DMS 273 (cell line): Measurements from ENCODE around the gene FLCN.
"Not testable (repeated sequence)": the region's sequence is repeated elsewhere in the genome, so short reads cannot be mapped to it uniquely, and the experiment has no call there.

Source experiments
- DNase-seq: peaks from one replicate; lab custom pipeline; 2025; ENCODE audit not compliant: unreplicated experiment; lab: John Stamatoyannopoulos, UW

FLCN gene

GRCh38 chr17:17237026-17237799 is at the start of gene FLCN:
FLCN (minus strand) TSS chr17:17237168; CDS start chr17:17228137, 9,031 bp downstream.
- peak; percentile 90 for DNase-seq

- no peak for DNase-seq
These were observed 49.0 kb upstream of the FLCN start for GRCh38 chr17:17285951-17286350.

GRCh38 chr17:17280613-17281549 is 43.9 kb upstream of the FLCN start, which contains the start of gene COPS3:
COPS3 (minus strand) TSS chr17:17281246; CDS start chr17:17281186, 60 bp downstream.
- peak; percentile 98 for DNase-seq

DNA sequence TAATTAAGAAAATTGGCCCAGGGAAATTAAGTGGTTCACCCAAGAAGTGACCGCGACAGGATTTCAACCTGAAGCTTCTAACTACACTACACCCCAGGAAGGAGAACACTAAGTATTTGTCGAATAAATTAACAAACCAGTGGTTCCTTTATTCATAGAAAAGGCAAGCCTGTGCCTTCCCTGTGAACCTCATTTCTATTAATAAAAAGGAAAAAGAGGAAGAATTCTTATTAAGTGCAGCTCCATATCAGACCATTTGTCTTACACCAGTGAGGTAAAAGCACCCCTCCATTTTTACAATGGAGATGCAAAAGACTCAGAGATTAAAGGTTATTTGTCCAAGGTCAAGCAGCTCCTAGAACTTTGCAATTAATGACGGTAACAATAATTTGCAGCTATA is 42.3 kb upstream of the FLCN start:
- DNase-seq: no peak

- not testable (repeated sequence) for DNase-seq
These were observed 40.5 kb upstream of the FLCN start for GRCh38 chr17:17277431-17277830.

- DNase-seq: no peak
These were observed 39.0 kb upstream of the FLCN start for GRCh38 chr17:17275971-17276370.

DNA sequence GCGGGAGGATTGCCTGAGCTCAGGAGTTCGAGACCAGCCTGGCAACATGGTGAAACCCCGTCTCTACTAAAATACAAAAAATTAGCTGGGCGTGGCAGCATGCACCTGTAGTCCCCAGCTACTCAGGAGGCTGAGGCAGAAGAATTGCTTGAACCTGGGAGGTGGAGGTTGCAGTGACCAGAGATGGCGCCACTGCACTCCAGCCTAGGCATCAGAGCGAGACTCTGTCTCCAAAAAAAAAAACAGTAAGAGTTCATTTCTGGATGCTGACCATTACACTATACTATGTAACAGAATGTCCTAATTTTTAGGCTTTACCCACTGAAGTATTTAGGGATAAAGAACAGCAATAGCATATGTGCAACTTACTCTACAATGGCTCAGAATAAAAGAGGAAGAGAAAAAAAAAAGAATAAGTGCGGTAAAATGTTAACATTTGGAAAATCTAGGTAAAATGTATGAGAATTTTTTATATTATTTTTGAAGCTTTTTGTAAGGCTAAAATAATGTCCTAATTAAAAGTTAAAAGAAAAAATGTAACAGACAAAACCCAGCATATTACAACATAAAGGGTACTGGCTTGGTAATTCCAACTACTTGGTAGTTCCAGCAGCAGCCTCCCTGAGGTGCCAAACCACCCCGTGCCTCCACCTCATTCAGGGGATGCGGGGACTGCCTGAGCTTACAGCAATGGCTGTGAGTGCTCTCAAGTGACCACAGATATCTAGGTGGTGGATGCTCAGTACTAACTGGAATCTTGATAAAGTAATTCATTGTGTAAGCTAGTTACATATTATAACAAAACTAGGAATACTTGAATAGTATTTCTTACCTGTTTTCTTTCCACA is 33.2 kb upstream of the FLCN start:
- no peak for DNase-seq

DNA sequence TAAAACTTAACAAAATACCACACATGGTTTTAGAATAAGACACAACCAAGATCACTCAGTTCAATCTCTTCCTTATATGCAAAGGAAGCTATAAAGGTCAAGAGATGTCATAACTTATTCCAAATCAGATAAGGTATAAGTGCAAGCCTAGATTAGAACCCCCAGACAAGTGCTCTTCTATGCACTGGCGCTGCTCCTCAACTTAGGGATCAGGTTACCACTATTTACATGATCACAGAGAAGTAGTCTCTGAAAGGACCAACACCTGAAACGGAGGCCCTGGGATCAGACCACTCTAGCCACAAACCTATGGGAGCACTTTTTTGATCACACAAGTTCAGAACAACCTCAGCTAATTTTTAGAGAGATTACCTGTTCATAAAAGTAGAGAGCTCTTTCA is 27.5 kb upstream of the FLCN start:
- no peak for DNase-seq

- no peak for DNase-seq
These were observed 22.0 kb upstream of the FLCN start for GRCh38 chr17:17258998-17259397.

GRCh38 chr17:17258011-17258410 is 21.0 kb upstream of the FLCN start:
- no peak for DNase-seq

DNA sequence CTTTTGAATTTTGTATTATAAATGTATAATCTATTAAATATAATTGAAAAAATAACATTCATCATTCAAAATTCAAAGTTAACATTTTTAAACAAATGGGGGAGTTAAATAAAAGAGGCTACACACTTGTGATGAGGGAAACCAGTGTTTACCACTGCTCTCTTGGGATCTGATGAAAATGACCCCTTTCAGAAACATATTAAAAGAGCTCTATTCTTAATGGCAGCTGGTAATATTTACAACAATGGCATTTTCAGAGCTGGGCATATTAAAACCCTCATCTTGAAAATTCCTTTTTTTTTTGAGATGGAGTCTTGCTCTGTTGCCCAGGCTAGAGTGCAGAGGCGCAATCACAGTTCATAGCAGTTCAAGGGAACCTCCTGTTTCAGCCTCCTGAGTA is 19.3 kb upstream of the FLCN start:
- no peak for DNase-seq

DNA sequence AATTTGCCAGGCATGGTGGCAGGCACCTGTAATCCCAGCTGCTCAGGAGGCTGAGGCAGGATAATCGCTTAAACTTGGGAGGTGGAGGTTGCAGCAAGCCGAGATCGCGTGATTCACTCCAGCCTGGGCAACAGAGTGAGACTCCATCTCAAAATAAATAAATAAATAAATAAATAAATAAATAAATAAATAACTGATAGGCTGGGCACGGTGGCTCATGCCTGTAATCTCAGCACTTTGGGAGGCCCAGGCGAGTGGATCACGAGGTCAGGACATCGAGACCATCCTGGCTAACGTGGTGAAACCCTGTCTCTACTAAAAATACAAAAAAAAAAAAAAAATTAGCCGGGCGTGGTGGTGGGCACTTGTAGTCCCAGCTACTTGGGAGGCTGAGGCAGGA is 18.7 kb upstream of the FLCN start:
- not testable (repeated sequence) for DNase-seq

DNA sequence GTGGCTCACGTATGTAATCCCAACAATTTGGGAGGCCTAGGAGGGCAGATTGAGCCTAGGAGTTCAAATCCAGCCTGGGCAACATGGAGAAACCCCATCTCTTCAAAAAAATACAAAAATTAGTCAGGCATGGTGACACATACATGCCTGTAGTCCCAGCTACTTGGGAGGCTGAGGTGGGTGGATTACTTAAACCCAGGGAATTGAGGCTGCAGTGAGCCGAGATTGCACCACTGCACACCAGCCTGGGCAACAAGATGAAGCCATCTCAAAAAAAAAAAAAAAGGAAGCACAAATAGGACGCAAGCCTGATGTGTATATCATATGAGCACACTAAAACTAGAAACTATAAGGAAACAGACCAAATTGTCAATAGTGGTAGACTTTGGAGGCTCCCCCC is 17.1 kb upstream of the FLCN start:
- DNase-seq: no peak

DNA sequence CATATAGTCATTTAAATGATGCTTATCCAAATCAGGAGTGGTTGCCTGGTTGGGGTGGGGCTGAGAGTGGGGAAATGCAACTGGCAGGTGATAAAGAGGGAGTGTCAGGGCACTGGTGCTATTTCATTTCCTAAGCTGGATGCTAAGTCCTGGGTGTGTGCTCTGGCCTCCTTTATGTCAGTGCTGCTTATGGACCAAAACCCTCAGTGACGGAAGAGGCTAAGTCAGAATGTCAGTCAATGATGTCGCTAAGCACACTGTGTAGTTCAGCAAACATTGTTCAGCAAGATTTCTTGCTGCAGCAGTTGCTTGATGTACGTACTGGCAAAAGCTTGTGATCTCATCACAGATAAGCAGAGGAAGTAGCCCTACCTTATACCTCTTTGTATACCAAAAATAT is 16.4 kb upstream of the FLCN start:
- DNase-seq: no peak

DNA sequence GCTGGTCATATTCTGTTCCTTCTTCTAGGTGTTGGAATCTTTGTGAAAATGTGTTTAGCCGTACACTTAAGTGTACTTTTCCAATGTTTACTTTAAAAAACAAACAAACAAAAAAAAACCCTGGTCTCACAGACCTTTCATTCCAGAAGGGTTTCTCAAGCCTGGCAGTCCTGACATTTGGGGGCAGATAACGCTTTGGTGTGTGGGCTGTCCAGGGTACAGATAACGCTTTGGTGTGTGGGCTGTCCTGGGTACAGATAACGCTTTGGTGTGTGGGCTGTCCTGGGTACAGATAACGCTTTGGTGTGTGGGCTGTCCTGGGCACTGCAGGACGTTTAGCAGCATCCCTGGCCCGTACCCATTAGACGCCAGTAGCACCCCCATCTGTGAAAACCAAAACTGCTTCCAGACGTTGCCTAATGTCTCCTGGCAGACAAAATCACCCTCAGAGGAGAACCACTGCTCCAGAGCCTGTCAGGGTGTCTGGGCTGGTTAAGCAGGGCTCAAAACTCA is 15.2 kb upstream of the FLCN start:
- DNase-seq: no peak

- DNase-seq: no peak
These were observed 9.9 kb upstream of the FLCN start for GRCh38 chr17:17246879-17247278.

DNA sequence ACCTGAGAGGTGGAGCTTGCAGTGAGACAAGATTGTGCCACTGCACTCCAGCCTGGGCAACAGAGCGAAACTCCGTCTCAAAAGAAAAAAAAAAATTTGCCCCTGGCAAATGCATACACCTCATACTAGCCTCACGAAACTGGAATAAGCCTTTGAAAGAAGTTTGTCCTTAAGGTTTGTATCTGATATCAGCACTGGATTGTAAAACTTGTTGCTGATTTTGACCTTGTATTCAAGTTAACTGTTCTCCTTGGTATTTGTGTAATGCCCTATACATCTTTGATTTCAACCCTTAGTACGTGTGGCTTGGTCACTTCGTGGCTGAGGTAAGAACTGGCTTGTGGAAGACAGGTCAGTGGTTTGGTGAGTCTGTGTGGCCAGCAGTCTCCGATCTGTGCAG is 6.2 kb upstream of the FLCN start:
- no peak for DNase-seq

- DNase-seq: no peak
These were observed 5.3 kb upstream of the FLCN start for GRCh38 chr17:17242246-17242645.

DNA sequence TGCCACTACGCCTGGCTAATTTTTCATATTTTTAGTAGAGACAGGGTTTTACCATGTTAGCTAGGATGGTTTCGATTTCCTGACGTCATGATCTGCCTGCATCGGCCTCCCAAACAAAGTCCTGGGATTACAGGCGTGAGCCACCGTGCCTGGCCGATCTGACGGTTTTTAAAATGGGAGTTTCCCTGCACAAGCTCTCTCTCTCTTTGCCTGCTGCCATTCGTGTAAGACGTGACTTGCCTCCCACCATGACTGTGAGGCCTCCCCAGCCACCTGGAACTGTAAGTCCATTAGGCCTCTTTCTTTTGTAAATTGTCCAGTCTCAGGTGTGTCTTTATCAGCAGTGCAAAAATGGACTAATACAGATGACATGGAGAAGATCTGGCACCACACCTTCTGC is 4.7 kb upstream of the FLCN start:
- no peak for DNase-seq

GRCh38 chr17:17239832-17240231 is 2.9 kb upstream of the FLCN start:
- DNase-seq: no peak
